ENCODE results near the gene ANP32E. TPM values are rescaled to one million over a fixed set of nuclear protein-coding genes. Genes with fewer than 3 reads are reported as not detected.
"Not testable (repeated sequence)": the region's sequence is repeated elsewhere in the genome, so short reads cannot be mapped to it uniquely, and the experiment has no call there.

Gene ANP32E
- total RNA-seq, 1 donor from 2014 or later: 27.9 TPM

- Histone ChIP-seq H3K27me3 (ENCODE audit: low read depth) (no peaks in the 10 kb centered on the region), H3K4me1 (peaks cover 18% of the 10 kb centered on the region), H3K27ac (peak overlapping the region; percentile 96), H3K4me3 (peak overlapping the region; percentile 75), H3K9me3 (no peaks in the 10 kb centered on the region), H3K36me3 (peaks cover 8% of the 10 kb centered on the region)
- DNase-seq (peak; percentile 89), ATAC-seq (peak; percentile 80 to 83)
- no peak for TF ChIP-seq CTCF (IDR thresholded peaks at IDR 0.05)
- intact Hi-C loops (cut with DNase I): no loop called here
These were observed 1.2 kb downstream of the ANP32E start for GRCh38 chr1:150234566-150235293.

DNA sequence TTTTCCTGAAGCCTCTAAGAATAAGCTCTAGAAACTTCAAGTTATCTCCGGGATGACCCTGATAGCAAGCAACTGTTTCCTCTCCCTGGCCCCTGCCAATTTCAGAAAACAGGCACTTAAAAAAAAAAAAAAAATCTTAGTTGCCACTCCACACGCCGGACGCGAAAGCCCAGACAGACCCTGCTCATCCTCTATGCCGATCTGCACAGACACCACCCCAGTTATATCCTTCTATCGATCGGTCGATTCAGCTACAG is 1.7 kb downstream of the ANP32E start:
- DNase-seq: no peak
- Histone ChIP-seq H3K4me3 (peak overlapping the region; percentile 75), H3K9me3 (no peaks in the 10 kb centered on the region), H3K36me3 (peaks cover 13% of the 10 kb centered on the region), H3K27me3 (ENCODE audit: low read depth) (no peaks in the 10 kb centered on the region), H3K27ac (peak overlapping the region; percentile 96), H3K4me1 (peaks cover 18% of the 10 kb centered on the region)
- no peak for TF ChIP-seq CTCF (IDR thresholded peaks at IDR 0.05)
- intact Hi-C loops (cut with DNase I): no loop called here
- no peak for ATAC-seq

DNA sequence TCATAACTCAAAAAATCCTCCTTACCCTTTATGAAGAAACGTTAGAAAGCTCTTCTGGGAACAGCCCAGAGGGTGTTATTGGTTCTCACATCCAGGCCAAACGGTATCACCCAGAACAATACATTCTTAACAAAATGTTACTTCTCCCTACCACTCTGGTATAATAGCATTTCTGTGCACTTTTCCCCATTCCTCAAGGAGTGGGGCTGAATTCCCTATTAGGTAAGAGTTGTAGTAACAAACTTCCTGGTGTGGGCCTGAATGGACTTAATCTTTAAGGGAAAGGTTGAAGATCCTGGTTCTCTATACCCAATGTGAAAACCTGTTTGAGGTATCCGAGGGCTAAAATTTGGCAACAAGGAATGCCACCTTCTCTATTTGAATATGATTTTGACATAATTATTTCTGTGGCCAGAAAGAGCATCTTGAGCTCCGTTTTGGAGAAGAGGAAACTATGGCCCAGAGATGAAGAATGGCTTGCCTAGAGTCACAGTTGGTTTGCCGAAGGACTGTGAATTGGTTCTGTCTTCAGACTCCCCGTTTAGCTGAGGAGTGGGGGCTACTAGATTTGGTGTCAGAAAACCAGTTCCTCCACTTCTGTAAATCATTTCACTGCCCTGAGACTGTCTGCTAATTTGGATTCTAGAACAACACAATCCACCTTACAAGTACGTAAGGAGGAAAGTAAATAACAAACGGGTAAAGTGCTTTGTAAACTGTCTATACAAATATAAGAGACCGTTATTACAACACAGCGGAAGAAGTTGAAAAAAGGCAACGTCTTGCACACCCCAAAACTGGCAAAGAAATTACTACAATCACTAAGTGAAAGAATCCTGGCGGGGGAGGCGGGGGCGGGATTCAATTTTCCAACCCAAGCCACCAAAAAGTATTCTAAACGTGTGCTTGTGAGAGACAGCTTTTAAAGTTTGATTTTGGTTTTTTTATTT is 2.3 kb downstream of the ANP32E start:
- H3K27ac ChIP-seq: peak overlapping the region; percentile 96

DNA sequence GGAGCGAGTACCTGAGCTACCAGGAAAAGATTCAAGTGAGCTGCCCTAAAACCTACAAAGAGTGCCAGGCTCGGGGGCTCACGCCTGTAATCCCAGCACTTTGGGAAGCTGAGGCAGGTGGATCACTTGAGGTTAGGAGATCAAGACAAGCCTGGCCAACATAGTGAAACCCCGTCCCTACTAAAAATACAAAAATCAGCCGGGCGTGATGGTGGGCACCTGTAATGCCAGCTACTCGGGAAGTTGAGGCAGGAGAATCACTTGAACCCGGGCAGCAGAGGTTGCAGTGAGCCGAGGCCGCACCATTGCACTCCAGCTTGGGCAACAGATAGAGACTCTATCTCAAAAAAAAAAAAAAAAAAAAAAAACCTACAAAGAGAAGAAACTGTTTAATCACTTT is 3.0 kb downstream of the ANP32E start:
- ATAC-seq; H3K9me3 ChIP-seq; H3K27me3 ChIP-seq (ENCODE audit: low read depth); H3K4me3 ChIP-seq; intact Hi-C loops (cut with DNase I); DNase-seq: not testable (repeated sequence)
- Histone ChIP-seq H3K36me3 (peaks cover 24% of the 10 kb centered on the region), H3K27ac (peak overlapping the region; percentile 96), H3K4me1 (peaks cover 18% of the 10 kb centered on the region)

More for the DNA sequence above, 2.3 kb downstream of the ANP32E start:
- Histone ChIP-seq H3K4me3 (peak overlapping the region; percentile 75), H3K4me1 (peaks cover 18% of the 10 kb centered on the region), H3K36me3 (peaks cover 17% of the 10 kb centered on the region), H3K27me3 (ENCODE audit: low read depth) (no peaks in the 10 kb centered on the region), H3K9me3 (no peaks in the 10 kb centered on the region)
- no peak for TF ChIP-seq CTCF (IDR thresholded peaks at IDR 0.05)
- intact Hi-C loops (cut with DNase I): no loop called here
- DNase-seq (no peak), ATAC-seq (peak; percentile 54 to 64)

GRCh38 chr1:150228246-150228645 is 7.7 kb downstream of the ANP32E start:
- peaks cover 65% of the 10 kb centered on the region for H3K36me3 ChIP-seq
- DNase-seq: not testable (repeated sequence)

DNA sequence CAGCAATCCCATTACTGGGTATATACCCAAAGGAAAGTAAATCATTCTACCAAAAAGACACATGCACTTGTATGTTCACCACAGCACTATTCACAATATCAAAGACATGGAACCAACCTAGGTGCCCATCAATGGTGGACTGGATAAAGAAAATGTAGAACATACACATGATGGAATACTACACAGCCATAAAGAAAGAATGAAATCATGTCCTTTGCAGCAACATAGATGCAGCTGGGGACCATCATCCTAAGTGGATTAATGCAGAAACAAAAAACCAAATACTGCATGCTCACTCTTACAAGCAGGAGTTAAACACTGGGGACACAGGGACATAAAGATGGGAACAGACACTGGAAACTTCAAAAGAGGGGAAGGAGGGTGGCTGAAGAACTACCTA is 8.7 kb downstream of the ANP32E start:
- Histone ChIP-seq H3K4me3 (no peak overlapping the region), H3K36me3 (peaks cover 75% of the 10 kb centered on the region), H3K27ac (no peak overlapping the region), H3K9me3 (no peaks in the 10 kb centered on the region), H3K27me3 (ENCODE audit: low read depth) (no peaks in the 10 kb centered on the region), H3K4me1 (no peaks in the 10 kb centered on the region)
- intact Hi-C loops (cut with DNase I): no loop called here
- no peak for TF ChIP-seq CTCF (IDR thresholded peaks at IDR 0.05)
- DNase-seq (no peak), ATAC-seq (no peak)

More at GRCh38 chr1:150228246-150228645, 7.7 kb downstream of the ANP32E start:
- H3K27me3 ChIP-seq (ENCODE audit: low read depth); ATAC-seq; H3K9me3 ChIP-seq; H3K4me3 ChIP-seq; H3K4me1 ChIP-seq; intact Hi-C loops (cut with DNase I); H3K27ac ChIP-seq: not testable (repeated sequence)

Data from lower lobe of right lung (tissue), 2 donors.